Aorta (tissue), 5 donors: ENCODE results near the gene FFAR1. TPM values are rescaled to one million over a fixed set of nuclear protein-coding genes. Genes with fewer than 3 reads are reported as not detected.

Experiments
- ATAC-seq: fragments of 200-7000 bp; cut with Tn5 transposase; one replicate; pipeline ENCODE4 v1.9.1; 2022; ENCODE audit warnings: moderate library complexity; ENCODE audit not compliant: low FRiP score
- DNase-seq, 2 donors: peaks; one replicate each; pipeline ENCODE4 v3.0.0-alpha.2; 2020
- H3K27ac ChIP-seq, 2 donors: one replicate each; pipeline ENCODE4 v1.5.1; 2013; ENCODE audit warnings: low read length in 2 of 2, mild to moderate bottlenecking in 2 of 2, moderate library complexity in 2 of 2, control low read depth in 1 of 2, inconsistent platforms in 1 of 2, low read depth in 1 of 2
- H3K27me3 ChIP-seq, 2 donors: one replicate each; pipeline ENCODE4 v1.6.1; 2013; ENCODE audit warnings: control low read depth in 1 of 2, low read length in 1 of 2, mild to moderate bottlenecking in 1 of 2, moderate library complexity in 1 of 2; ENCODE audit not compliant: insufficient read depth in 2 of 2, control insufficient read depth in 1 of 2
- H3K36me3 ChIP-seq, 2 donors: one replicate each; pipeline ENCODE4 v1.6.1; 2013; ENCODE audit warnings: control low read depth in 1 of 2, low read length in 1 of 2, mild to moderate bottlenecking in 1 of 2; ENCODE audit not compliant: insufficient read depth in 2 of 2, control insufficient read depth in 1 of 2
- H3K4me1 ChIP-seq, 2 donors: one replicate each; pipeline ENCODE4 v1.6.1; 2013; ENCODE audit warnings: low read length in 2 of 2, control low read depth in 1 of 2, mild to moderate bottlenecking in 1 of 2, moderate library complexity in 1 of 2; ENCODE audit not compliant: insufficient read depth in 2 of 2, control insufficient read depth in 1 of 2
- H3K4me3 ChIP-seq, 2 donors: one replicate each; pipeline ENCODE4 v1.5.1; 2013; ENCODE audit warnings: low read length in 2 of 2, control low read depth in 1 of 2, mild to moderate bottlenecking in 1 of 2
- H3K9me3 ChIP-seq: one replicate; pipeline ENCODE4 v1.6.1; 2013; ENCODE audit warnings: mild to moderate bottlenecking, low read length; ENCODE audit not compliant: control insufficient read depth
- WGBS, 2 donors: extraction: QIAGEN DNeasy Blood & Tissue Kit; methylation state at CpG; one replicate each; pipeline ENCODE4 v1.1.7; 2013; 5-methylcytosine and 5-hydroxymethylcytosine counted together
- intact Hi-C, 2 donors: fragments of 100-400 bp; cut with DNase I; formaldehyde crosslinking; loops; one replicate each; pipeline versions ENCODE4 v1.14.2 to v1.15.0; 2022
- polyA plus RNA-seq, 2 donors: library from polyadenylated mRNA; stranded (reverse); fragments of 200-250 nt; gene quantifications; one replicate each; pipeline ENCODE4 v1.2.3, GENCODE V29; 2013
- total RNA-seq, 2 donors: library from RNA; stranded (reverse); fragmentation: NEBNext Ultra II Directional; extraction: Animal tissue kit (Norgen Biotek cat#: 25700); gene quantifications; one replicate each; pipeline ENCODE4 v1.2.1, GENCODE V29; 2021
- donor health status: healthy with polysubstance abuse.
- donor health status: Bipolar disorder and iron deficiency.
- donor health status: DM: no; HTN: no; CAD: no.
- donor health status: DM: no; HTN: no; CAD: no.
- donor health status: DM: yes; HTN: yes; CAD: no.

FFAR1 gene
- total and polyA plus RNA-seq, 4 donors, result not detected

DNA sequence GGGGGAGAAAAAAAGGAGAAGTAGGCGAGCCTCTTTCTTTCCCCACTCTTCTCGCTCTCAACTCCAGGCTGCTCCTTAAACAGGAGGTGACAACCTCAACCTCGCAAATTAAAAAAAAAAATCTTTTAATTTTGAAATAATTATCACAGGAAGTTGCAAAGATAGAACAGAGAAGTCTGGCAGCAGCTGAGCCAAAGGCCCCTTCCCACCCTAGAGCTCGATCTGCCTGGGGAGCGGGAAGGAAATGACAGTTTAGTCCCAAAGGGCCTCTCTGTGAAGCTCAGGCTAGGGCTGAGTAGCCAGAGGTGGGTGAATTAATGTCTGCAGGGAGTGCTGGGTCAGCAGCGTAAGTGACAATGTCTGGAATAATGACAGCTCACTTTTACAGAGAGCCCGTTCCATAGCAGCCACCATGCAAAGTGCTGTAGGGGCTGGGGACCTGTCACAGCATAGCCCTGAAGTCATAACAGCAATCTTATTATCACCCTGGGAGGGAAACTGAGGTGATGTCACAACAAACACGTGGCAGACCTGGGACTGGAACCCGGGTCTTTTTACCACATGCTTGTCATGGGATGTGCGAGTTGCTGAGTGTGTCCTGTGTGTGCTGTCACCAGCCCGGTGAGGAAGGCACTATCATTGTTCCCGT, 27.5 kb upstream of the FFAR1 start:
- Histone ChIP-seq H3K4me3 (no peak overlapping the region), H3K27ac (no peak overlapping the region), H3K27me3 (no peaks in the 10 kb centered on the region), H3K36me3 (no peaks in the 10 kb centered on the region), H3K4me1 (no peaks in the 10 kb centered on the region), H3K9me3 (no peaks in the 10 kb centered on the region)
- intact Hi-C loops, result no loop called here
- ATAC-seq, result no peak
- DNase-seq, result no peak
- WGBS, 2 donors, result 53 to 59% methylated on average over 12 of the region's 12 CpGs

DNA sequence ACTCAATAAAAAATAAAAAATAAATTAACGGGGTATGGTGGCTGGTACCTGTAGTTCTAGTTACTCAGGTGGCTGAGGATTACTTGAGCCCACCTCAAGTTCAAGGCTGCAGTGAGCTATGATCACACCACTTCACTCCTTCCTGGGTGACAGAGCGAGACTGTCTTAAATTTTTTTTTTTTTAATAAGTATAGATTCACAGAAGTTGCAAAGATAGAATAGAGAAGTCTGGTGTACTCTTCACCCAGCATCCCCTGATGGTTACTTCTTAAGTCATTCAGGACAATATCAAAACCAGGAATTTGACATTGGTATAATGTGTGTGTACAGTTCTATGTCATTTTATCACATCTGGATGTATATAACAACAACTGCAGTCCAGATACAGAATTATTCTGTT, 26.4 kb upstream of the FFAR1 start:
- intact Hi-C loops, result no loop called here
- H3K9me3 ChIP-seq, result no peaks in the 10 kb centered on the region
- H3K27ac ChIP-seq, result no peak overlapping the region
- no peaks in the 10 kb centered on the region for H3K36me3 ChIP-seq
- no peak for DNase-seq
- H3K4me1 ChIP-seq, result no peaks in the 10 kb centered on the region
- H3K4me3 ChIP-seq, result no peak overlapping the region
- no peaks in the 10 kb centered on the region for H3K27me3 ChIP-seq
- WGBS, 2 donors, result 88% methylated on average over 2 of the region's 2 CpGs
- no peak for ATAC-seq

DNA sequence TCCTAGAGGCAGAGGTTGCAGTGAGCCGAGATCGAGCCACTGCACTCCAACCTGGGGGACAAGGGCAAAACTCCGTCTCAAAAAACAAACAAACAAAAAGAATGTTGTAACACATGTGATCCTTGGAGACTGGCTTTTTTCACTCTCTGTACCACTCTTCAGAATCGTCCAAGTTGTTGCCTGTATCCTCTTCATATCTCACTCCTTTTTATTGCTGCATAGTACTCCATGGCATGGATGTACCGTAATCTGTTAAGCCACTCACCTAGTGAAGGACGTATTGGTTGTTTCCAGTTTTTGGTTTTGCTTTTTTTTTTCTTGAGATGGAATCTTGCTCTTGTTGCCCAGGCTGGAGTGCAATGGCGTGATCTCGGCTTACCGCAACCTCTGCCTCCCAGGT, 25.7 kb upstream of the FFAR1 start:
- H3K4me3 ChIP-seq, result no peak overlapping the region
- no peak overlapping the region for H3K27ac ChIP-seq
- no peak for ATAC-seq

DNA sequence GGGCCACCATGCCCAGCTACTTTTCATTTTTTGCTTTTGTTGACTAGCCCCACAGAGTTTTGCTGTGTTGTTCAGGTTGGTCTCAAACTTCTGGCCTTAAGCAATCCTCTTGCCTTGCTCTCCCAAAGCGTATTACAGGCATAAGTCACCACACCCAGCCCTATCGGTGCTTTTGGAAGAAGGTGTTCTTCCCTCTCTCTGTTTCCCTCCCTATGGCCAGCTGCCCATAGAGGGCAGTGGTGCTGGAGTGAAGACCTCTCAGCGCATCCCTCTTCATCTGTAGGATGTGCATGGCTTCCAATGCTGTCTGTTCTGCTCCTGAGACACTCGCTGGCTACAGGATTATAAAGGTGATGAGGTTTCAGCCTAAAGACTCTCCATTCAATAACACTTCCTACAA, 20.1 kb upstream of the FFAR1 start:
- intact Hi-C loops, result no loop called here
- H3K4me1 ChIP-seq, result no peaks in the 10 kb centered on the region
- 67 to 75% methylated on average over 4 of the region's 4 CpGs for WGBS, 2 donors
- H3K9me3 ChIP-seq, result no peaks in the 10 kb centered on the region
- no peak for DNase-seq
- no peaks in the 10 kb centered on the region for H3K27me3 ChIP-seq
- H3K36me3 ChIP-seq, result no peaks in the 10 kb centered on the region
- H3K27ac ChIP-seq, result no peak overlapping the region
- ATAC-seq, result no peak
- H3K4me3 ChIP-seq, result no peak overlapping the region

More for the DNA sequence above, 25.7 kb upstream of the FFAR1 start:
- no peaks in the 10 kb centered on the region for H3K9me3 ChIP-seq
- intact Hi-C loops, result no loop called here
- no peaks in the 10 kb centered on the region for H3K36me3 ChIP-seq
- no peaks in the 10 kb centered on the region for H3K27me3 ChIP-seq
- DNase-seq, result no peak
- 94 to 95% methylated on average over 9 of the region's 9 CpGs for WGBS, 2 donors
- no peaks in the 10 kb centered on the region for H3K4me1 ChIP-seq

DNA sequence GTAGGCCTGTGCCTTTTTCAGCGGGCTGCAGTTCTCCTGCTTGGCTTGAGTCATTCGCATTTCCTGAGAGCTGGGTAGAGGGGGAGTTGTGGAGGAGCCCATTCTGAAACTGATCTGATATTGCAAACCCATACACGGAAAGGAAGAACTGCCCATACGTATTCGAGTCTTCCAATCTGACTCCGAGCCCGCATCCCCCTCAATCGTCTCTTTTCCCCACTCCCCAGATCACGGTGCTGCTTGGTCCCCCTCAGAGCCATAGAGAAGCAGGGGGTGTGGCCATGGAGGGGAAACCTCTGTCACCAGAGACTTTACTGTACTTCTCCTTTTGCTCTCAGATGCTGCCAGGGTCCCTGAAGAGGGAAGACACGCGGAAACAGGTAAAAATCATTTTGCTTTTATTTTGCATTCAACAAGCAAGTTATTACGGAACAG, 18.8 kb upstream of the FFAR1 start, which contains the start of gene CD22:
TSS of gene CD22 (plus strand) at position 337 of the 435 bp plus-strand sequence. CDS start 2,854 bp downstream, outside the sequence.
- DNase-seq, result no peak
- Histone ChIP-seq H3K9me3 (no peaks in the 10 kb centered on the region), H3K4me1 (no peaks in the 10 kb centered on the region), H3K4me3 (no peak within 1 kb of the TSS), H3K27ac (no peak within 1 kb of the TSS), H3K27me3 (no peaks in the 10 kb centered on the region), H3K36me3 (no peaks in the 10 kb centered on the region)
- no peak for ATAC-seq
- intact Hi-C loops, result no loop called here
- WGBS, 2 donors, result 75 to 76% methylated on average over 12 of the region's 12 CpGs

DNA sequence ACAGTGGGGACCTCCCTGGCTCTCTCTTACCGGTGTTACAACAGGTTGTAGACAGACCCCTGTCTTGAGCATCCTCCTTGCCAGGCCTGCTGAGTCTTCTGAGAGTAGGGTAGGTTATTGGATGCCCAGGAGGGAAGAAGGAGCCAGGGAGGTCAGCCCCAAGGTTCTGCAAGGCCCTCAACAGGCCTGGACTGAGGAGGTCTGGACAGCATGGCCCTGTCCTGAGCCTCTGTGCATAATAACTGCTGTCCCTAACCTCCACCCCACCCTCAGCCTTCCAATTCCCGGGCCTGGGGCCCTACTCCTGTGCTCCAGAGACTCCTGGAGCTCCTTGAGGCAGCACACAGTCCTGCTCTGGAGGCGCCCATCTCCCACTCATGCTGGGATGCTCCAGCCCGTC, 18.4 kb upstream of the FFAR1 start:
- Histone ChIP-seq H3K27ac (no peak overlapping the region), H3K27me3 (no peaks in the 10 kb centered on the region), H3K4me3 (no peak overlapping the region), H3K4me1 (no peaks in the 10 kb centered on the region), H3K36me3 (no peaks in the 10 kb centered on the region), H3K9me3 (no peaks in the 10 kb centered on the region)
- intact Hi-C loops, result no loop called here
- no peak for DNase-seq
- 76% methylated on average over 4 of the region's 4 CpGs for WGBS, 2 donors
- ATAC-seq, result no peak

DNA sequence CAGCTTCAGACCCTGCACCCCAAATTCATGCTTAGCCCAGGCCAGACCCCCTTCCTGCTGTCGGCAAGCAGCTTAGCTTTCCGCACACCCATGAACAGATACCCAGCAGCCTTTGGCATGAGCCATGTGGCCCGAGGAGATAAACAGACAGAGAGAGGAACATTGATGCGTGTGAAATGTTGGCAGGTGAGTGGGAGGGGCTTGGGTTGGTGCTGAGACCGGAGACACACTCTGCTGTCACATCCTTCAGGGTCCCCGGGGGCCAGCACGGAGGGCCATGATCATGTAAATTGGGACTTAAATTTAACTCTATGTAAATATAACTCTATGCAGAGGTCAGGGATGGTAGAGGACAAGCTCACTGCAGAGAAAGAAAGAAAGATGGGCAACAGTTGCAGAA, 17.2 kb upstream of the FFAR1 start:
- no peak for DNase-seq
- Histone ChIP-seq H3K4me1 (no peaks in the 10 kb centered on the region), H3K4me3 (no peak overlapping the region), H3K27me3 (no peaks in the 10 kb centered on the region), H3K27ac (no peak overlapping the region), H3K36me3 (no peaks in the 10 kb centered on the region), H3K9me3 (no peaks in the 10 kb centered on the region)
- ATAC-seq, result no peak
- 60 to 67% methylated on average over 7 of the region's 7 CpGs for WGBS, 2 donors
- intact Hi-C loops, result no loop called here

DNA sequence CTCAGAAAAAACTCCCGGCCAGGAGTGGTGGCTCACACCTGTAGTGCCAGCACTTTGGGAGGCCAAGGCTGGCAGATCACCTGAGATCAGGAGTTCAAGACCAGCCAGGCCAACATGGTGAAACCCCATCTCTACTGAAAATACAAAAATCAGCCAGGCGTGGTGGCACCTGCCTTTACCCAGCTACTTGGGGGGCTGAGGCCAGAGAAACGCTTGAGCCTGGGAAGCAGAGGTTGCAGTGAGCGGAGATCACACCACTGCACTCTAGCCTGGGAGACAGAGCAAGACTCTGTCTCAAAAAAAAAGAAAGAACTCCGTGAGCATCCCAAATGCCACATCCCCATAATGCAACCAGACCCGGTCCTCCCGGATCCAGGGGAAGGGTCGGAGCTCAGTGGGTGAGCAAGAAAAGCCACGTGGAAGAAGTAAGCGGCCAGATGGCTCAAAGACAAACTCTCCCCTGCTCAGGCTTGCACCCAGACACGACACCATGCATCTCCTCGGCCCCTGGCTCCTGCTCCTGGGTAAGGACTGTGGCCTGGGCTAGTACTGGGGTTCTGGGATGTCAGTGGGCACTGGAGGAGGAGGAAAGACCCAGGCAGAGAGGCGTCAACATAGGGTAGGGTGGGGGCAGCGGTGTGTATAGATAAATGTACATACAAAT, 16.0 kb upstream of the FFAR1 start:
- Histone ChIP-seq H3K4me1 (no peaks in the 10 kb centered on the region), H3K36me3 (no peaks in the 10 kb centered on the region), H3K4me3 (no peak overlapping the region), H3K27me3 (no peaks in the 10 kb centered on the region), H3K9me3 (no peaks in the 10 kb centered on the region), H3K27ac (no peak overlapping the region)
- intact Hi-C loops, result no loop called here
- WGBS, 2 donors, result 79 to 80% methylated on average over 14 of the region's 14 CpGs
- ATAC-seq (no peak), DNase-seq (no peak)

DNA sequence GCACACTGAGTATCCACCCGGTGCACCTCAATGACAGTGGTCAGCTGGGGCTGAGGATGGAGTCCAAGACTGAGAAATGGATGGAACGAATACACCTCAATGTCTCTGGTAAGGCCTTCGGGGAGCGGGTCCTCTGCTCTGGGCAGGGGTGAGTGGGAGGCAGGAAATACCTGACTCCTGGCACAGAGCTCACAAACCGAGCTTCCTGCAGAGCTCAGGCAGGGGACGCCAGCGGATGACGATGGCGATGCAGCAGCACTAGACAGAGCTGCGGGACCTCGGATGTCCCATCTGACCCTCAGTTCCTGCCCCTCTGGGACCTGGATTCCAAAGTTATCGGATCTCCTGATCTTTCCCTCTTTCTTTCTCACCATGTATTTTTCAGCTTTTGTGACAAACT, 14.9 kb upstream of the FFAR1 start:
- DNase-seq, result no peak
- H3K9me3 ChIP-seq, result no peaks in the 10 kb centered on the region
- no peaks in the 10 kb centered on the region for H3K4me1 ChIP-seq
- ATAC-seq, result no peak
- no peaks in the 10 kb centered on the region for H3K36me3 ChIP-seq
- intact Hi-C loops, result no loop called here
- H3K27me3 ChIP-seq, result no peaks in the 10 kb centered on the region
- WGBS, 2 donors, result 38 to 42% methylated on average over 12 of the region's 12 CpGs
- H3K27ac ChIP-seq, result no peak overlapping the region
- H3K4me3 ChIP-seq, result no peak overlapping the region
